ENCODE measurements around the gene APBA2.
A peak's percentile ranks its signal among the peaks of the same experiment; 100 is the strongest.

APBA2 gene

DNA sequence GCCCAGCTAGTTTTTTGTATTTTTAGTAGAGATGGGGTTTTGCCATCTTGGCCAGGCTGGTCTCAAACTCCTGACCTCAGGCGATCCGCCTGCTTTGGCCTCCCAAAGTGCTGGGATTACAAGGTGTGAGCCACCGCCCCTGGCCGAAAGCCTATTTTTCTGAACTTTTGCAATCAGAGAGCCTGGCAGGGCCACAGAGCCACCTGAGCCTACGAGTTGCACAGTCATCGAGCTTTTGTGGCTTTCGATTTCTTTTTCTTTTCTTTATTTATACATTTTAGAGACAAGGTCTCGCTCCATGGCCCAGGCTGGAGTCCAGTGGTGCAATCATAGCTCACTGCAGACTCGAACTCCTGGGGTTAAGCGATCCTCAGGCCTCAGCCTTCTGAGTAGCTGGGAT is 243.4 kb downstream of the APBA2 start:
- no peak overlapping the region for H3K23ac ChIP-seq (ENCODE audit: low read depth, low read length, poor library complexity)
- DNase-seq (ENCODE audit: low spot score) = no peak
- H3K27ac ChIP-seq (replicated peaks; ENCODE audit: low read length) = no peak overlapping the region

DNA sequence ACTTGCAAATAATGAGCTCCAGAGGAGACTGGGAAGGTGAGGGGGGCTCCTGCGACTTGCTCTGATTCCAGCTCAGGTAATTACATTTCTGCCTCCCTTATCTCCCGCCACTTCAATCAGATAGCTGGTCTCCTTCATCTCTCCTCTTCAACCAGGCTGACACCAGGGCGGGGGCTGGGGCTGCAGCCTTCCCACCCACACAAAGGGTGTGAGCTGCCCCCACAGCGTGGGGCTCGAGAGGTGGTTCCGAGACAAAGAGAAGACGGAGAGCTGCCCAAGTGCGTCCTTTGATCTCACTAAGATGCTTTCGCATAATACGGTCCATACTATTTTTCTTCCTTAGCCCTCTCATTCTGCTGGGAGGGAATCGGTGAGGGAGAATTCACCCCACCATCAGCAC is 244.2 kb downstream of the APBA2 start:
- Histone ChIP-seq H3K9ac (ENCODE audit: low read depth, low read length, poor library complexity) (no peak overlapping the region), H3K4me2 (ENCODE audit: insufficient read depth, low read length, poor library complexity, severe bottlenecking) (no peak overlapping the region), H4K91ac (ENCODE audit: low read depth, low read length, poor library complexity) (no peak overlapping the region), H3K36me3 (replicated peaks in 1 of 2; ENCODE audit: control insufficient read depth in 2 of 2, insufficient read depth in 2 of 2, low read length in 2 of 2) (no peaks in the 10 kb centered on the region), H3K18ac (ENCODE audit: low read length) (peak overlapping the region; percentile 82), H3K14ac (ENCODE audit: low read length) (no peak overlapping the region), H3K23ac (ENCODE audit: low read depth, low read length, poor library complexity) (no peak overlapping the region), H3K9me3 (replicated peaks in 1 of 2; ENCODE audit: control insufficient read depth in 2 of 2, insufficient read depth in 1 of 2, low read depth in 1 of 2, low read length in 2 of 2) (no peaks in the 10 kb centered on the region), H2BK5ac (ENCODE audit: low read length) (no peak overlapping the region), H3K27ac (replicated peaks; ENCODE audit: low read length) (no peak overlapping the region), H2BK12ac (ENCODE audit: low read length) (no peak overlapping the region), H3K4me1 (ENCODE audit: control insufficient read depth in 2 of 2, insufficient read depth in 1 of 2, low read depth in 1 of 2, low read length in 2 of 2) (peaks cover 5 to 10% of the 10 kb centered on the region in 2 donors), H3K4ac (ENCODE audit: low read length) (no peak overlapping the region), H3K4me3 (ENCODE audit: low read length in 2 of 2) (no peak overlapping the region), H2AK5ac (ENCODE audit: low read depth, low read length) (no peak overlapping the region), H2BK120ac (ENCODE audit: low read depth, low read length) (no peak overlapping the region), H3K27me3 (ENCODE audit: control insufficient read depth in 3 of 3, insufficient read depth in 3 of 3, low read depth in 1 of 3, low read length in 3 of 3) (peaks cover 0 to 6% (median 0%) of the 10 kb centered on the region in 3 experiments), H2BK15ac (ENCODE audit: low read length) (no peak overlapping the region), H3K79me1 (ENCODE audit: low read depth, low read length) (peaks cover 1% of the 10 kb centered on the region), H2AFZ (ENCODE audit: low read length) (peak overlapping the region; percentile 37), H4K8ac (ENCODE audit: low read depth, low read length) (no peak overlapping the region)
- no peak for DNase-seq (ENCODE audit: low spot score)
- WGBS, 2 donors (ENCODE audit: extremely low coverage in 2 of 2, insufficient read length in 2 of 2, insufficient replicate concordance in 1 of 2) = no CpG with 5 or more reads among the region's 11 CpGs

More for the DNA sequence above, 243.4 kb downstream of the APBA2 start:
- H2AFZ ChIP-seq (ENCODE audit: low read length) = no peak overlapping the region
- no peak overlapping the region for H2BK15ac ChIP-seq (ENCODE audit: low read length)
- no peaks in the 10 kb centered on the region for H3K36me3 ChIP-seq (replicated peaks in 1 of 2; ENCODE audit: control insufficient read depth in 2 of 2, insufficient read depth in 2 of 2, low read length in 2 of 2)
- no peak overlapping the region for H2BK5ac ChIP-seq (ENCODE audit: low read length)
- H3K79me1 ChIP-seq (ENCODE audit: low read depth, low read length) = peaks cover 1% of the 10 kb centered on the region
- H3K9ac ChIP-seq (ENCODE audit: low read depth, low read length, poor library complexity) = no peak overlapping the region
- no peak overlapping the region for H3K14ac ChIP-seq (ENCODE audit: low read length)
- no peak overlapping the region for H2BK120ac ChIP-seq (ENCODE audit: low read depth, low read length)
- H3K18ac ChIP-seq (ENCODE audit: low read length) = no peak overlapping the region
- no peak overlapping the region for H3K4me2 ChIP-seq (ENCODE audit: insufficient read depth, low read length, poor library complexity, severe bottlenecking)
- H2BK12ac ChIP-seq (ENCODE audit: low read length) = no peak overlapping the region
- no peaks in the 10 kb centered on the region for H3K9me3 ChIP-seq (replicated peaks in 1 of 2; ENCODE audit: control insufficient read depth in 2 of 2, insufficient read depth in 1 of 2, low read depth in 1 of 2, low read length in 2 of 2)
- H3K4me1 ChIP-seq (ENCODE audit: control insufficient read depth in 2 of 2, insufficient read depth in 1 of 2, low read depth in 1 of 2, low read length in 2 of 2) = peaks cover 5 to 14% of the 10 kb centered on the region in 2 donors
- H2AK5ac ChIP-seq (ENCODE audit: low read depth, low read length) = no peak overlapping the region
- WGBS, 2 donors (ENCODE audit: extremely low coverage in 2 of 2, insufficient read length in 2 of 2, insufficient replicate concordance in 1 of 2) = no CpG with 5 or more reads among the region's 10 CpGs
- H3K4me3 ChIP-seq (ENCODE audit: low read length in 2 of 2) = no peak overlapping the region
- peaks cover 0 to 6% (median 0%) of the 10 kb centered on the region in 3 experiments for H3K27me3 ChIP-seq (ENCODE audit: control insufficient read depth in 3 of 3, insufficient read depth in 3 of 3, low read depth in 1 of 3, low read length in 3 of 3)
- no peak overlapping the region for H4K8ac ChIP-seq (ENCODE audit: low read depth, low read length)
- no peak overlapping the region for H3K4ac ChIP-seq (ENCODE audit: low read length)
- no peak overlapping the region for H4K91ac ChIP-seq (ENCODE audit: low read depth, low read length, poor library complexity)

DNA sequence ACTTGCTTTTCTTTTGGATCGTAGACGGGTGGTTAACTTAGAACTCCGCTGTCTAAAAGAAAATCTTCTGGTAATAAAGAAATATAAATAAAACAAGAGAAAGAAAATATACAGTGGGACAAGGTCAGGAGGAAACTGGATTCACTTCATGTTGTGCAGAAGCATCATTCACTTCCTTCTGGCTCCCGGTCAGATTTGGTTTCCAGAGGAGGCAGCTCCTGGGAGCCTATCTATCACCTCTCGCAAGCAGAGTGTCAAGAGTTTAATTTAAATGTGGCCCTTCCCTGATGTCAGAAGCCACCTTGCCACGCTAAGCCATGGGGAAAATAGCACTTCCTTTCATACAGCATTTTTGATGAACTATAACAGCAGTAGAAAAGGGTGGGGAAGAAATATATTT is 244.7 kb downstream of the APBA2 start:
- no peak overlapping the region for H3K27ac ChIP-seq (replicated peaks; ENCODE audit: low read length)
- no peak overlapping the region for H4K8ac ChIP-seq (ENCODE audit: low read depth, low read length)
- H2BK120ac ChIP-seq (ENCODE audit: low read depth, low read length) = no peak overlapping the region

DNA sequence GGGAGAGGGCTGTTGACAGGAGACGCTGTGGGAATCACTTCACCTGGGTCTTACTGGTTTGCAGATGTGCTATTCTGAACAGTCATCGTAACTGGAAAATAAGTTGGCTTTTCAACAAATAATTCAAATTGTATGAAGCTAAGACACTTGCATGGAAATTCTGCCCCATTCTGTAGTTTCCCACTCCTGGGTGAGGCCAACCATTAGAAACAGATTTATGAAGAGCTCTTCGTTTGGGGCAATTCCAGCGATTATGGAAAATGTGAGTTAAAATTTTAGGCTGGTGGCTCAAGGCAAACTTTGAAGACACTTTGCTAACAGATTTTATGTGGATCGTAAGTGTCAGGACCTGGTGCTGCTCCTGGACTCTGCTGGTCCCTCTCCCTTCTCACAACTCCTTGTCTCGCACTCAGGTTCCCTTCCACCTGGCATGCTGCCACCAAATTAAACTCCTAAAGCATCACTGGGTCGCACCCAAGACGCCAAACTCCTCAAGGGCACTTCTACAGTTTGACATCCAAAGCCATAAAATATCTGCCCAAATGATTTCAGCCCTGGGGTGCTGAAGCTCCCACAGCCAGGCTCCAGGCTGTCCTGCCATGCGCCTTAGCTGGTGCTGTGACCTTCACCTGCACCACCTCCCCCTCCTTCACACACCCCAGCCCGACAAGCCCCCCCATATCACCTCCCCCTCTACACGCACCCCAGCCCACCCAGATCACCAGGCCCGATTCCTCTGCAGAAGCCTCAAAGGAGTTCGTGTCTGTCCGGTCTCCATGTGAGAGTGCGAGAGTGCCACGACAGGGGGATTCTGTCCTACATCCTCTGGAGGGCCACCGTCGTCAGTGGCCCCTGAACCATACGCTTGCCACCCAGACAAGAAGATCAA is 245.4 kb downstream of the APBA2 start:
- no peak for DNase-seq (ENCODE audit: low spot score)
- Histone ChIP-seq H3K9me3 (replicated peaks in 1 of 2; ENCODE audit: control insufficient read depth in 2 of 2, insufficient read depth in 1 of 2, low read depth in 1 of 2, low read length in 2 of 2) (no peaks in the 10 kb centered on the region), H3K27ac (replicated peaks; ENCODE audit: low read length) (no peak overlapping the region), H2BK5ac (ENCODE audit: low read length) (no peak overlapping the region), H3K4ac (ENCODE audit: low read length) (no peak overlapping the region), H4K91ac (ENCODE audit: low read depth, low read length, poor library complexity) (no peak overlapping the region), H2AK5ac (ENCODE audit: low read depth, low read length) (no peak overlapping the region), H3K23ac (ENCODE audit: low read depth, low read length, poor library complexity) (no peak overlapping the region), H3K36me3 (replicated peaks in 1 of 2; ENCODE audit: control insufficient read depth in 2 of 2, insufficient read depth in 2 of 2, low read length in 2 of 2) (no peaks in the 10 kb centered on the region), H3K4me3 (ENCODE audit: low read length in 2 of 2) (no peak overlapping the region), H3K4me2 (ENCODE audit: insufficient read depth, low read length, poor library complexity, severe bottlenecking) (no peak overlapping the region), H3K4me1 (ENCODE audit: control insufficient read depth in 2 of 2, insufficient read depth in 1 of 2, low read depth in 1 of 2, low read length in 2 of 2) (peaks cover 5 to 9% of the 10 kb centered on the region in 2 donors), H3K27me3 (ENCODE audit: control insufficient read depth in 3 of 3, insufficient read depth in 3 of 3, low read depth in 1 of 3, low read length in 3 of 3) (peaks cover 0 to 6% (median 0%) of the 10 kb centered on the region in 3 experiments), H3K79me1 (ENCODE audit: low read depth, low read length) (peaks cover 1% of the 10 kb centered on the region), H4K8ac (ENCODE audit: low read depth, low read length) (no peak overlapping the region), H2BK15ac (ENCODE audit: low read length) (no peak overlapping the region), H3K18ac (ENCODE audit: low read length) (peak overlapping the region; percentile 13), H2BK120ac (ENCODE audit: low read depth, low read length) (no peak overlapping the region), H3K14ac (ENCODE audit: low read length) (no peak overlapping the region), H2BK12ac (ENCODE audit: low read length) (no peak overlapping the region), H3K9ac (ENCODE audit: low read depth, low read length, poor library complexity) (no peak overlapping the region), H2AFZ (ENCODE audit: low read length) (peak overlapping the region; percentile 24)
- WGBS, 2 donors (ENCODE audit: extremely low coverage in 2 of 2, insufficient read length in 2 of 2, insufficient replicate concordance in 1 of 2) = no CpG with 5 or more reads among the region's 19 CpGs

More for the DNA sequence above, 244.7 kb downstream of the APBA2 start:
- no peak overlapping the region for H2AFZ ChIP-seq (ENCODE audit: low read length)
- H3K4me2 ChIP-seq (ENCODE audit: insufficient read depth, low read length, poor library complexity, severe bottlenecking) = no peak overlapping the region
- no peak overlapping the region for H3K23ac ChIP-seq (ENCODE audit: low read depth, low read length, poor library complexity)
- H2AK5ac ChIP-seq (ENCODE audit: low read depth, low read length) = no peak overlapping the region
- H3K9ac ChIP-seq (ENCODE audit: low read depth, low read length, poor library complexity) = no peak overlapping the region
- no peak overlapping the region for H3K4me3 ChIP-seq (ENCODE audit: low read length in 2 of 2)
- H4K91ac ChIP-seq (ENCODE audit: low read depth, low read length, poor library complexity) = no peak overlapping the region
- H2BK12ac ChIP-seq (ENCODE audit: low read length) = no peak overlapping the region
- H3K27me3 ChIP-seq (ENCODE audit: control insufficient read depth in 3 of 3, insufficient read depth in 3 of 3, low read depth in 1 of 3, low read length in 3 of 3) = peaks cover 0 to 6% (median 0%) of the 10 kb centered on the region in 3 experiments
- H2BK5ac ChIP-seq (ENCODE audit: low read length) = no peak overlapping the region
- peaks cover 5 to 9% of the 10 kb centered on the region in 2 donors for H3K4me1 ChIP-seq (ENCODE audit: control insufficient read depth in 2 of 2, insufficient read depth in 1 of 2, low read depth in 1 of 2, low read length in 2 of 2)
- H3K79me1 ChIP-seq (ENCODE audit: low read depth, low read length) = peaks cover 1% of the 10 kb centered on the region
- no CpG with 5 or more reads among the region's 6 CpGs for WGBS, 2 donors (ENCODE audit: extremely low coverage in 2 of 2, insufficient read length in 2 of 2, insufficient replicate concordance in 1 of 2)
- H3K18ac ChIP-seq (ENCODE audit: low read length) = no peak overlapping the region
- H2BK15ac ChIP-seq (ENCODE audit: low read length) = no peak overlapping the region
- H3K9me3 ChIP-seq (replicated peaks in 1 of 2; ENCODE audit: control insufficient read depth in 2 of 2, insufficient read depth in 1 of 2, low read depth in 1 of 2, low read length in 2 of 2) = no peaks in the 10 kb centered on the region
- no peak overlapping the region for H3K14ac ChIP-seq (ENCODE audit: low read length)
- H3K4ac ChIP-seq (ENCODE audit: low read length) = no peak overlapping the region
- DNase-seq (ENCODE audit: low spot score) = no peak
- H3K36me3 ChIP-seq (replicated peaks in 1 of 2; ENCODE audit: control insufficient read depth in 2 of 2, insufficient read depth in 2 of 2, low read length in 2 of 2) = no peaks in the 10 kb centered on the region
